Measurements from ENCODE around the gene LMNA. TPM values are rescaled to one million over a fixed set of nuclear protein-coding genes. Genes with fewer than 3 reads are reported as not detected.
A peak's percentile ranks its signal among the peaks of the same experiment; 100 is the strongest.

LMNA gene
- total RNA-seq, 2 experiments from 2014 or later: 6.5 to 14.3 TPM

DNA sequence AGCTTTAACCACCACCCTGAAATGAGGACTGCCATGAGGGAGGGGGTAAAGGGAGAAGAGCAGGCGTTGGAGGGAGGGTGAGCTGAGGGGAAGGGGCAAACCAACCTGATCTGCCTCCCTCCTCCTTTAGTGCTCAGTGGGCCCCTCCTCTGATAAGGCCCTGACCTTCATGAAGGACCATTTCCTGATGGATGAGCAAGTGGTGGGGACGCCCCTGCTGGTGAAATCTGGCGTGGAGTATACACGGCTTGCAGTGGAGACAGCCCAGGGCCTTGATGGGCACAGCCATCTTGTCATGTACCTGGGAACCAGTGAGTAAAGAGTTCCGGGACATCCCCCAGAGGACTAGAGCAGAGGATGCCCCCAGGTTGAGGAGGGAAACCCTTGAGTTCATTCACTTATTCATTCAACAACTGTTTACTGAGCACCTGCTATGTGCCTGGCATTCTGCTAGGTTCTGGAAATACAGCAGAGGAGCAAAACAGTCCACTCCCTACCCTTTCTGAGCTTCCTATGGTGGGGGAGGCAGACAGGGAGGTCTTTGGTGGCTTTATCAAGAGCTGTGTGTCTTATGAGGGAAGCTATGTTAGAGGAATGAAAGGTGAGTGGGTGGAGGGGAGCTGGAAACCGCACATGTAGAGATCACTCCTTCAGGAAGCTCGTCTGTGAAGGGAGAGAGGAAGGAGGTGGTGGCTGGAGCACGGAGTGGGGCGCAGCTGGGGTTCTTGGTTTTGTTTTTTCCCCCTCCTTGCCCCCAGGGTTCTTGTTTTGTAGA lies 58.4 kb downstream of the LMNA start:
- Histone ChIP-seq H3K4me1 (ENCODE audit: insufficient read depth, low read length, poor library complexity, severe bottlenecking) (peaks cover 11% of the 10 kb centered on the region), H3K9me2 (ENCODE audit: insufficient read depth, low read length) (no peaks in the 10 kb centered on the region), H3K9me3 (ENCODE audit: low read length) (no peaks in the 10 kb centered on the region), H3K27ac (ENCODE audit: low read depth, low read length, poor library complexity, severe bottlenecking) (no peak overlapping the region), H3K4me3 (ENCODE audit: low read depth, low read length, poor library complexity, severe bottlenecking) (no peak overlapping the region), H4K20me1 (ENCODE audit: insufficient read depth, low read length) (no peaks in the 10 kb centered on the region), H2AFZ (ENCODE audit: low read length) (no peak overlapping the region), H3K36me3 (ENCODE audit: insufficient read depth, low read length) (peaks cover 92% of the 10 kb centered on the region), H3K79me2 (ENCODE audit: insufficient read depth, low read depth, low read length) (no peaks in the 10 kb centered on the region), H3K4me2 (ENCODE audit: low read length) (no peak overlapping the region)
- no peak for TF ChIP-seq EZH2phosphoT487 (IDR thresholded peaks at IDR 0.05; ENCODE audit: borderline replicate concordance, low read depth, low read length)
- TF ChIP-seq, protein P1, sequence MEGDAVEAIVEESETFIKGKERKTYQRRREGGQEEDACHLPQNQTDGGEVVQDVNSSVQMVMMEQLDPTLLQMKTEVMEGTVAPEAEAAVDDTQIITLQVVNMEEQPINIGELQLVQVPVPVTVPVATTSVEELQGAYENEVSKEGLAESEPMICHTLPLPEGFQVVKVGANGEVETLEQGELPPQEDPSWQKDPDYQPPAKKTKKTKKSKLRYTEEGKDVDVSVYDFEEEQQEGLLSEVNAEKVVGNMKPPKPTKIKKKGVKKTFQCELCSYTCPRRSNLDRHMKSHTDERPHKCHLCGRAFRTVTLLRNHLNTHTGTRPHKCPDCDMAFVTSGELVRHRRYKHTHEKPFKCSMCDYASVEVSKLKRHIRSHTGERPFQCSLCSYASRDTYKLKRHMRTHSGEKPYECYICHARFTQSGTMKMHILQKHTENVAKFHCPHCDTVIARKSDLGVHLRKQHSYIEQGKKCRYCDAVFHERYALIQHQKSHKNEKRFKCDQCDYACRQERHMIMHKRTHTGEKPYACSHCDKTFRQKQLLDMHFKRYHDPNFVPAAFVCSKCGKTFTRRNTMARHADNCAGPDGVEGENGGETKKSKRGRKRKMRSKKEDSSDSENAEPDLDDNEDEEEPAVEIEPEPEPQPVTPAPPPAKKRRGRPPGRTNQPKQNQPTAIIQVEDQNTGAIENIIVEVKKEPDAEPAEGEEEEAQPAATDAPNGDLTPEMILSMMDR (conservative IDR thresholded peaks at IDR 0.05; ENCODE audit: low read length): peak; percentile 34; the same call in 1 of the 2 replicates
- intact Hi-C loops (cut with micrococcal nuclease; ENCODE audit: unreplicated experiment): no loop called here
- CTCF ChIA-PET (ENCODE audit: unreplicated experiment): no interaction called here
- POLR2A ChIA-PET: interaction anchor here (0.6 to 1.1 kb wide), 4 partner anchors 13 to 44 kb away, joined by 3 to 4 read pairs (median 3); no protein-coding TSS in a partner anchor
- no peak for DNase-seq (ENCODE audit: low spot score)
- BruUV-seq (replicated peaks): no TSS peak

DNA sequence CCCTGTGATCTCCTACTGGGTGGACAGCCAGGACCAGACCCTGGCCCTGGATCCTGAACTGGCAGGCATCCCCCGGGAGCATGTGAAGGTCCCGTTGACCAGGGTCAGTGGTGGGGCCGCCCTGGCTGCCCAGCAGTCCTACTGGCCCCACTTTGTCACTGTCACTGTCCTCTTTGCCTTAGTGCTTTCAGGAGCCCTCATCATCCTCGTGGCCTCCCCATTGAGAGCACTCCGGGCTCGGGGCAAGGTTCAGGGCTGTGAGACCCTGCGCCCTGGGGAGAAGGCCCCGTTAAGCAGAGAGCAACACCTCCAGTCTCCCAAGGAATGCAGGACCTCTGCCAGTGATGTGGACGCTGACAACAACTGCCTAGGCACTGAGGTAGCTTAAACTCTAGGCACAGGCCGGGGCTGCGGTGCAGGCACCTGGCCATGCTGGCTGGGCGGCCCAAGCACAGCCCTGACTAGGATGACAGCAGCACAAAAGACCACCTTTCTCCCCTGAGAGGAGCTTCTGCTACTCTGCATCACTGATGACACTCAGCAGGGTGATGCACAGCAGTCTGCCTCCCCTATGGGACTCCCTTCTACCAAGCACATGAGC lies 62.2 kb downstream of the LMNA start:
- Histone ChIP-seq H3K79me2 (ENCODE audit: insufficient read depth, low read depth, low read length) (no peaks in the 10 kb centered on the region), H3K9me3 (ENCODE audit: low read length) (no peaks in the 10 kb centered on the region), H4K20me1 (ENCODE audit: insufficient read depth, low read length) (no peaks in the 10 kb centered on the region), H3K9me2 (ENCODE audit: insufficient read depth, low read length) (no peaks in the 10 kb centered on the region), H3K4me3 (ENCODE audit: low read depth, low read length, poor library complexity, severe bottlenecking) (no peak overlapping the region), H3K27ac (ENCODE audit: low read depth, low read length, poor library complexity, severe bottlenecking) (no peak overlapping the region), H3K36me3 (ENCODE audit: insufficient read depth, low read length) (peaks cover 70% of the 10 kb centered on the region), H3K4me1 (ENCODE audit: insufficient read depth, low read length, poor library complexity, severe bottlenecking) (peaks cover 18% of the 10 kb centered on the region), H2AFZ (ENCODE audit: low read length) (no peak overlapping the region), H3K4me2 (ENCODE audit: low read length) (no peak overlapping the region)
- ChIA-PET CTCF (ENCODE audit: unreplicated experiment) (no interaction called here), POLR2A (interaction anchor here (0.6 to 0.7 kb wide), 2 partner anchors 13 to 396 kb away, joined by 3 read pairs; no protein-coding TSS in a partner anchor)
- no TSS peak for BruUV-seq (replicated peaks)
- intact Hi-C loops (cut with micrococcal nuclease; ENCODE audit: unreplicated experiment): no loop called here
- DNase-seq (ENCODE audit: low spot score): no peak
- no peak for TF ChIP-seq EZH2phosphoT487 (IDR thresholded peaks at IDR 0.05; ENCODE audit: borderline replicate concordance, low read depth, low read length)
- TF ChIP-seq, protein P1 (conservative IDR thresholded peaks at IDR 0.05; ENCODE audit: low read length): no peak

All from OCI-LY7 (cell line).